Stimulated activated CD8-positive, alpha-beta memory T cell treated with anti-CD3 and anti-CD28 coated beads, Interleukin-7, amount 100 ng/mL, for 24 hours (primary cell): ENCODE measurements around the gene DEGS2.
"Not testable (repeated sequence)": the region's sequence is repeated elsewhere in the genome, so short reads cannot be mapped to it uniquely, and the experiment has no call there.

Experiments used
- DNase-seq: peaks from one replicate; pipeline ENCODE4 v3.0.0-alpha.2; 2020; ENCODE audit warnings: low read depth

The DEGS2 gene

DNA sequence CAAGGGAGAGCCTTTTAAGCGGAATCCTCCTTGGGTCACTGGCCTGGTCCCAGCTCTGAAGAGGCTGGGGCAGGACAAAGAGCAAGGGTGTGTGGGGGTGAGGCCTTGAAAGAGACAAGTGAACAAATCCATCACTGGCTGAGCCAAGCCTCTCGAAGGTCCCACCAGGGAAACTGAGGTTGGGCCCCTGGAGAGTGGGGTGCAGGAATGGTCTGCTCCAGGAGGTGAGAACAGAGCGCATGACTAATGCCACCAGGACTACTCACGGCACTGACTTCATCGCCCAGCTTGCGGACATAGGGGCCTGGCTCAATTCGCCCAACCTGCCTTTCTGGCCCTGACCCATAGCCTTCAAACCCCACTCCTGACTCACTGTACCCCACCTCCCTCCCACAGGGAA is 19.2 kb upstream of the DEGS2 start:
- DNase-seq: no peak

DNA sequence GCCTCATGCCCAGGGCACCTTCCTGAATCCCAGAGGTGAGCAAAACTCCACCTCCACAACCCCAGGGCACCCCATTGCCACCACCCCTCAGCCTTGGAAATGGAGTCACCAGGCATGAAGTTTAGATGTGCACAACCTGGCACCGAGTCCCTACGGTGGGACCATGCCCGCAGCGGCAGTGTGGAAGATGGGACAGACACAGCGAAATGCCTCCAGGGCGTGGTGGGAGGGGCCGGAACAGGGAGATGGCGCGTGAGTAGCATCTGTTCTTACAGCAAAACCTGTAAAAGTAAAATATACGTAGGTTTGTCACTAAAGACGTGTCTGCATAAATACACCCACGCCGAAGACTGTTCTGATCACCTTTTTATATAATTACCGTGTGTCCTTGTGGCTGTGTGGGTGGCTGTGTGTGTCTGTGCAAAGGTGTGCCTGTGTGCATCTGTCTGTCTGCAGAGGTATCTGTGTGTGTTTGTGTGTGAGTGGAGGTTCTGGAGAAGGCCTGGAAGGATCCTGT is 17.4 kb upstream of the DEGS2 start:
- DNase-seq: no peak

DNA sequence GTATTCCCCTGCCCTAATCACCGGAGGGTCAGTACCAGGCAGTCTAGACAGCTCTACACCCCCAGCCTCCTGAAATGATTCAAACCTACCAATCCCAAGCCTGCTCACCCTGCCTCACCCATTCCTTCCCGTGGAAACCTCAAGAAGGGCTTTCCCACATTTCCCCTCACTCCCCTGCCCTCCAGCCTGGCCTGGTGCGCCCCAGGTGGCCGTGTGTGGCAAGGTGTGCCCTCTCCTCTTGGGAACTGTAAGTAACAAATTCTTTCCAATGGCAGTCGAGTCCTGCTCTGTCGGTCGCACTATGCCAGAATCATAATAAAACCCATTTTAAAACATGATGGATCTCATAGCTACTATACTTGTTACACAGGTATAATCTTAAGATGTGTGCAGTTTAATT is 13.9 kb upstream of the DEGS2 start:
- no peak for DNase-seq

DNA sequence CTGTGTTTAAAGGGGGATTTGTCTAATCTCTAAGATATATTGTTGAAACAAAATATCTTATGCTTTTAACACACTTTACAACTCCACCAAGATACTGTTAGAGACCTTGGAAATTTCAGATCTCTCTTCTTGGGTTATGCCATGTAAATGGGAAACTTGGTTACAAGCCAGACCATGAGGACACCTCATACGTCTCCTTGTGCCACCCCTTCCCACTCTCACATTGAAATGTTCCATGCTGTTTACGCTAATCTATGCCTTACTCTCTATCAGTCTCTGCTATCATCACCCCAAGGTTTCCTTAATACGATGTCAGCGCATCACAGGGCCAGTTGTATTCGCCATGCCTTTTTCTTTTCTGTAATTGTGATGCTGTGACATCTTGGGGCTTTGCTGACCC is 13.4 kb upstream of the DEGS2 start:
- no peak for DNase-seq

DNA sequence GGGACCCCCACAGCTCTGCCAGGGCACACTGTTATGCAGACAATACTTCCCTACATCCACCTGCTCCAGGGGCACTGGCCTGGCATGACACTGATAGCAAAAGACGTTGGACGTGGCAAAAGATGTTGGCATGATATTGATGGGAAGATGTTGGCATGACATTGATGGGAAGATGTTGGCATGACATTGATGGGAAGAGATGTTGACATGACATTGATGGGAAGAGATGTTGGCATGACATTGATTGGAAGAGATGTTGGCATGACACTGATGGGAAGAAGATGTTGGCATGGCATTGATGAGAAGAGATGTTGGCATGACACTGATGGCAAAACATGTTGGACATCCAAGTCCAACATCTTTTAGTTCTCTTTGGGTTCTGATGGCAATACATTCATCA is 11.4 kb upstream of the DEGS2 start:
- no peak for DNase-seq

DNA sequence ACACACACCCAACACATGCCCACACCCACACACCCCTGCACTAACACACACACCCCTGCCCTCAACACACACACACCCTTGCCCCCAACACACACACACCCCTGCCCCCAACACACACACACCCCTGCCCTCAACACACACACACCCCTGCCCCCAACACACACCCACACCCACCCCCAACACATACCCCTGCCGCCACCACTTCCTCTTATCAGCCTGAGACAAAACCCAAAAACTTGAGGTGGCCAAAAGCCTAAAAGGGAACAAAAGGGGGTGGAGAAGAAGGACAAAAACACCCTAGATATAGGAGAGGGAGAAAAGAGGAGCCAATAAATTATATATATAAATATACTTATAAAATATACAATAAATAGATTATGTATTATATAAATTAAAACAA is 9.1 kb upstream of the DEGS2 start:
- DNase-seq: no peak

DNA sequence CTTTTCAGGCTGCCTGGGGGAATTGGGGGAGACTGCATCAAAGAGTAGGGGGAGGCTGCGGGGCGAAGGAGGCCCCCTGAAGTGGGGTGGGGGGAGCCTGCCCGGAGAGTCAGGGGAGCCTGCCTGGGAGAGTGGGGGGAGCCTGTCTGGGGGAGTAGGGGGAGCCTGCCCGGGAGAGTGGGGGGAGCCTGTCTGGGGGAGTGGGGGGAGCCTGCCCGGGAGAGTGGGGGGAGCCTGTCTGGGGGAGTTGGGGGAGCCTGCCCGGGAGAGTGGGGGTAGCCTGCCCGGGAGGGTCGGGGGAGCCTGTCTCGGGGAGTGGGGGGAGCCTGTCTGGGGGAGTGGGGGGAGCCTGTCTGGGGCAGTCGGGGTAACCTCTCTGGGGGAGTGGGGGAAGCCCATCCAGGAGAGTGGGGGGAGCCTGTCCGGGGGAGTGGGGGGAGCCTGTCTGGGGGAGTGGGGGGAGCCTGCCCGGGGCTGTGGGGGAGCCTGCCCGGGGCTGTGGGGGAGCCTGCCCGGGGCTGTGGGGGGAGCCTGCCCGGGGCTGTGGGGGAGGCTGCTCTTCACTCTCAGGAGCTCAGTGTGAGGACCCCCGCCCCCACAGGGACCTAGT is 6.5 kb upstream of the DEGS2 start:
- DNase-seq: no peak

DNA sequence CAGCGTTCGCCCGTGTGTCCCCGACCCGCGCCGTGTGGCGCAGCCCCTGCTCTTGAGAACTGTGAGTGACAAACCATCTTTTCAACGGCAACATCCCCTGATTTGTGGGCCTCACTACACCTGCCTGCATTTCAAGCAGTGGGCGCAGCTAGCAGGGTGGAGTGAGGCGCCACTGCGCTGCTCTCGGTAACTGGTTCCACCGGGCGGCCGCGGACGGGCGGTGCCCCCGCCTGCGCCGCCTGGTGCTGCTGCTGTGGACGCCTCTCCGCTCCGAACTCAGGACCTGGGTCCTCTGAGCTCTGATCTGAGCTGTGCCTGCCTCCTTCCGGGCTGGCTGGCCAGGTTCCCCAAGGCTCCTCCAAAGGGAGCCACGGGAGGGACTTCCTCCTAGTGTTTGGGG is 5.9 kb upstream of the DEGS2 start:
- DNase-seq: no peak

DNA sequence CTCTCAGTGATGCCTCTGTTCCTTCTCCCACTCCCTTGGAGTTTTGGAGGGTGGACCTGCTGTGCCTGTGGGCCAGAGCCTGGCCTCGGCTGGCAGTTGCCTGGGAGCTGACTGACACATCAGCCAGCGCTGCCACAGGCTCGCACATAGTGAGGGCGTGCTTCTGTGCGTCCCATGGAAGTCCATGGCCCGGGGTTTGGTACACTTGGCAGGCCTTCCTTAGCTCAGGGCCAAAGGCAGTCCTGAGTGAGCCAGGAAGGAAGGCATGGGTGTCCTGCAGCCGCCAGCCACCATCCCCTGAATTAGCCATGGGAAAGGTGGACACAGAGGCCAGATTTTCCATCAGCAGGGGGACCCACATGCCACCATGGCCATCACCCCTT is 1.1 kb upstream of the DEGS2 start:
- DNase-seq: no peak

DNA sequence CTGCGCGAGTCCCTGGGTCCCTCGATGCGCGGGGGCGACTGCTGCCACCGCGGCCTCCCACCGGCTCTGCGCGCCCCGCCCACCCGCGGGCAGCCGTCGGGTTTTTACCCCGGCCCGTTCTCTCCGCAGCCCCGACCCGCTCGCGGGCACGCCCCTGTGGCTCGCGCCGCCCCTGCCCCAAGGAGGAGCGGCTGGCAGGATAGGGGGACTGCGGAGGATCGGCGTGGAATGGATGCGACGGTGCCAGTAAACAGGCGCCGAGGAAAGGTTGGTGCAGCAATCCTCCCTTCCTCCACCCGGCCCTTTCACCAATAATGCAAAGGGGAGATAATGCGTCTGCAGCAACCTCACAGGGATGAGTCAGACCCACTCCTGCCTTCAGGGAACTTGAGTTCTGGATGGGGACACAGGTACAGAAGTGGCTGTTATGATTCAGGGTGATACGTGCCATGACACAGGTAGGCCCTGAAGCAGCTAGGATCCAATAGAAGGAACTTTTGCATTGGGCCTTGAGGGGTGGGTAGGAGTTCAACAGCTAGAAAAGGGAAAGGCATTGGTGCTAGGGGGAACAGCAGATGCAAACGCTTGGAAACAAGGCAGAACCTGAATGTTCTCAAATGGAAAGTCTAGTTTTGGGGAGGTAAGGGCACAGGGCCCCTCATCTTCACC is 554 bp upstream of the DEGS2 start:
- DNase-seq: no peak

DNA sequence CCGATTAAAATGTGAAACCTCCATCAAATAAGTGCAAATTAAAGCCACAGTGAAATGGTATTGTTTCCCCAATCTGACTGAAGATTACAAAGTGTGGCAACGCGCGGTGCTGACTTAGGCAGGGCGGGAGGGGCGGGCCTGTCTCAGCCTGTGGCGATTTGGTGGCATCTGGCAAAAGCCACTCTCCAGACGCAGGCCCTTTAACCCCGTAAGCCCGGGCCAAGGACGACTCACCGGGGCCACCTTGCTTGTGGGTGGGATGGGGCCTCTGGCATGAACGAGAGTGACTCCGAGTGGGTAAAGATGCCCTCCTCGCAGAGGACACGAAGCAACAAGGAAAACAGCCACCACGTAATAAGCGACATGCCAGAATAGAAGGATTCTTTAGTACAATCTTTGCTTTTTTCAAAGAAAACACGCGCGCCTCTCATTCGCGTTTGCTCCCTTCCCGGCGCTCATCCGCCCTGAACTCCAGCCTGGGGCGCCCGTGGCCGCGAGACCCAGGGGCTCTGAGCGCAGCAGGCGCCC is 815 bp downstream of the DEGS2 start:
- no peak for DNase-seq

DNA sequence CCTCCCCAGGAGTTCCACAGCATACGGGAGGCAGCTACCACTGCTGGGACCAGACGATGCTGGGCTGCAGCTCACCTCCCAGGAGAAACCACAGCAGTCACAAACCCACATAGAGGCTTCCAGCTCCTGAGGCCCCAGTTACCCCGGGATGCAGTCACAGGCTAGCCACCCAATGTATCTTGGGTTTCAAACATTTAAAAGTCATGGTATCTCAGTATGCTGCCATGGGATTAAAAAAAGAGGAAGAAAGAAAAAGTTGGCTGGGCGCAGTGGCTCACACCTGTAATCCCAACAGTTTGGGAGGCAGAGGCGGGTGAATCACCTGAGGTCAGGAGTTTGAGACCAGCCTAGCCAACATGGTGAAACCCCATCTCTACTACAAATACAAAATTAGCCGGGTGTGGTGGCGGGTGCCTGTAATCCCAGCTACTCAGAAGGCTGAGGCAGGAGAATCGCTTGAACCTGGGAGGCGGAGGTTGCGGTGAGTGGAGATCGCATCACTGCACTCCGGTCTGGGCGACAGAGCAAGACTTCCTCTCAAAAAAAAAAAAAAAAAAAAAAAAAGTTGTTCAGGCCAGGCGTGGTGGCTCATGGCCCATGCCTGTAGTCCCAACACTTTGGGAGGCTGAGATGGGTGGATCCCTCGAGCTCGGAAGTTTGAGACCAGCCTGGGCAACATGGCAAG is 1.8 kb downstream of the DEGS2 start:
- DNase-seq: not testable (repeated sequence)

DNA sequence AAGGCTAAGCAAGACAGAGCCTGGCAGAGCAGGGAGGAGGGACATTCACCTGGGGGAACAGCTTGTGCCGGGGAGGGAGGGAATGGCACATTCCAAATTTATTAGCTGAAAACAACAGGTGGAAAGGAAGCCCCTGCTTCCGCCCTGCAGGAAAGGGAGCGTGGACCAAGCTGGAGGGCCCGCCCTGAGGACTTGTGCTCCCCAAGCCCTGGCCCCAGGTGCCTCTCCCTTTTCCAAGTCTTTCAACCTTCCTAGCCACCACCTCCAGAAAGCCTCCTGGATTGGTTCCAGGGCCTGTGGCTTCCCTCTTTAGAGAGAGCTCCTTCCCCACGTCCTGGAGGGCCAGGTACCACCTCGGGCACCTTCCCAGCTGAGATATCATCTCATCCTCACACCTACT is 2.7 kb downstream of the DEGS2 start:
- DNase-seq: no peak

DNA sequence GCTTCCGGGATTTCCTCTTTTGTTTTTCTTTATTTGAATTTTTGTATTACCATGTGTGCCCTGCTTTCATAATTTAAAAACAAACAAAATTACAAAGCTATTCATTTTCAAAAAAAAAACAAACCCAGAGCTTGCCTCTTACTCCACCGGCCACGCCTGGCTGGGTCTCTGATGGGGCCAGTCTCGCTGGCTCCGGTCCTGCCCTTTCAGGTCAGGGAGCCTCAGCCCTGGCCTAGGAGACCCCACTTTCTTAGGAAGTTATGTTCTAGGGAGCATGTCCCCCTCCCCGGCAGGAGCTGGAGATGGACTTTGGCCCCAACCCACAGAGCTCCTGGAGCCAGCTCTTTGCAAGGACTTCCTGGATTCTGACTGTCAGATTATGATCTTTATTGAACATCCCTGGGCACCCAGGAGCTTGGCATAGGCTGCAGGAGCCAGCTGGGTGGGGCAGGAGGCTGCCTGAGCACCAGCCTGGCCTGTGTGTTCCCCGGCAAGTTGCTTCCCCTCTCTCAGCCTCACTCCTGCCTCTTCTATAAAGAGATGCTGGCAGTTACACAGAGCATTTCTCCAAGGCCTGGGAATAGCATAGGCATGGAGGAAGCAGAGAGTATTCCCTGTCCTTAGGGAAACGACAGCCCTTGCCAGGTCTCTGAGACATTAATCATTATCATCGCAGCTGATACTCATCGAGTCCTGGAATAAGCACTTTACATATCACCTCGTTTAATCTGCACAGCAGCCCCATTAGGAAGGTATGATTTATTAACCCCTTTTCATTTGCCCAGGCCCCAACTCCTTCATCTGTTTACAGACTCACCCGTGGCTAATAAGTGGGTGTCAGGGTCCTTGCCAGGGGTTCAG is 3.5 kb downstream of the DEGS2 start:
- no peak for DNase-seq

DNA sequence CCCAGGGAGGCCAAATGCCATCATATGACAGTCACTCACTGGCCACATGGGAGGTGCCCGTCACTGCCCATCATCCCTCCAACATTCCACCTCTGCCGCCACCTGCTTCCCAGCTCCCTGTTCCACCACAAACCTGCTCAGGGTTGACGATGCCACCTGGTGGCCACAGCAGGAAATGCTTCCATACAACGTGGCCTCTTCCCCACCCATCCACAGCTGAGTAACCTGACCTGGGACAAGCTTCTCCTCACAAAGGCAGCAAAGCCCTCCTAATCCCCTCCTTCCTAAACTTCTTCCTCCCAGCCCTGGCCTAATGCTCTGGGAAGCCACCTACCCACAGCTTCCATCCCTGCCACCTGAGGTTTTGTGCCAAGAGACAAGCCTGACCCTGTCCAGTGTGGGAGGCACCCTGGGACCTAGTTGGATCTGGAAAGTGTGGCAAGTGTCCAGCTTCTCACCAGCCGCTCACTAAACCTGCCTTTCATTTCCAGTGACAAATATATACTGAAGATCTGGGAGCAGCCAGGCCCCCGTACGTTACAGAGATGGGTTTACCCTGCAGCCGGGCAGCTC is 4.3 kb downstream of the DEGS2 start:
- DNase-seq: no peak

DNA sequence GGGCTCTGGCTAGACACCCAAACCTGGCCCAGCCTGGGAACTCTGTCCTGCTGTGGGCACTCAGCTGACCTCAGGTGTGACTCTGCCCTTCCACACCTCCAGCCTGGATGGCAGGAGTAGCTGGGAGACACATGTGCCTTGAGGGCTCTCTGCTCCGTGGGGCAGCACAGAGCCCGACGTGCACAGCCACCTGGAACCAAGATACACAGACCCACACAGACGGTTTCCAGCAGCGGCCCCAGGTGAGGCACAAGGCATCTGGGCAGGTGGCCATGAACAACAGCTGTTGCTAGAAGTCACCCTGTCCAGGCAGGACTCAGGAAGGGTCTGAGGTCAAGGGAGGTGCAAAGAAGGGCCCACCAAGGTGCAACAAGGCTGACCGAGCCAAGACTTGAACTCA is 5.9 kb downstream of the DEGS2 start:
- DNase-seq: no peak

DNA sequence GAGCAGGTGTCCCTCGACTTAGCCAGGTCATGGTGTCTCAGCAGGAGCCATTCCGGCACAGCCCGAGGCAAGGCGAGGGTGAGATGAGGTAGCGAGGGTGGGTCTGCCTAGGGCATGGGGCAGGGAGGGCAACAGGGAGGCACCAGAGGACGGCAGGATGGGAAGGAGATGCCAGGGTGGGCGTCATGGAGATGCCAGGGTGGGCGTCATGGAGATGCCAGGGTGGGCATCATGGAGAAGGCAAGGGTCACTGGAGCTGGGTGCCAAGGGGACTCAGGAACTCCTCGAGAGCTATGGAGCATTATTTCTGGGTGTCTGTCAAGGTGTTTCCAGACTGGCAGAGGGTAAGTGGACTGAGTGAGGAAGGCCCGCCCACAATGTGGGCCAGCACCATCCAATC is 7.4 kb downstream of the DEGS2 start:
- no peak for DNase-seq

DNA sequence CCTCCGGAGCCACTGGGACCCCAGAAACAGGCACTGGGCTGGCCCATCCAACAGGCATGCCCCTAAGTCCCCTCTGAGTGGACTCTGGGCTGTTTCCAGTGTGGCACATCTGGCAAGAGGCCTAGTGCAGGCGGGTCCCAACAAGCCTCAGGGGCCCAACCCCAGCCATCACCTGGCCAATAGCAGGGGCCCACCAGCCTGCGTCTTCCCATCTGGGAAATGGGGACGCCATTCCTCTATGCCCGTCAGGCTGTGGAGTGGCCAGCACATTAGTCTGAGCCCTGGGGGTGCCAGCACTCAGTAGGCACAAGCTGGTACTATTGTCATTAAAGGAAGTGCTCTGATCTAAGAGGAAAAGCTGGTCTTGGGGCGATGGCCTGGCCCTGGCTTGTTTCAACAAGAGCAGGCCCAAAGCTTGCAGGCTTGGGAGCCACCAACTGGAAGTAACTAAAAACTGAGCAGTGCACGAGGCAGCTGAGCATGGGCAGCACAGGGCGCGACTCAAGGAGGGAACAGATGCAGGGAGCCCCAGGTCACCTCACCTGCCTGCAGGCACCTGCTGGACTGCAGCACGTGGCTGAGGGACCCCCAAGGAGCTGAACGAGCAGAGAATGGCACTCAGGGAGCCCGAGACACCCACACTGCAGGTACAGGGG is 8.4 kb downstream of the DEGS2 start:
- no peak for DNase-seq

DNA sequence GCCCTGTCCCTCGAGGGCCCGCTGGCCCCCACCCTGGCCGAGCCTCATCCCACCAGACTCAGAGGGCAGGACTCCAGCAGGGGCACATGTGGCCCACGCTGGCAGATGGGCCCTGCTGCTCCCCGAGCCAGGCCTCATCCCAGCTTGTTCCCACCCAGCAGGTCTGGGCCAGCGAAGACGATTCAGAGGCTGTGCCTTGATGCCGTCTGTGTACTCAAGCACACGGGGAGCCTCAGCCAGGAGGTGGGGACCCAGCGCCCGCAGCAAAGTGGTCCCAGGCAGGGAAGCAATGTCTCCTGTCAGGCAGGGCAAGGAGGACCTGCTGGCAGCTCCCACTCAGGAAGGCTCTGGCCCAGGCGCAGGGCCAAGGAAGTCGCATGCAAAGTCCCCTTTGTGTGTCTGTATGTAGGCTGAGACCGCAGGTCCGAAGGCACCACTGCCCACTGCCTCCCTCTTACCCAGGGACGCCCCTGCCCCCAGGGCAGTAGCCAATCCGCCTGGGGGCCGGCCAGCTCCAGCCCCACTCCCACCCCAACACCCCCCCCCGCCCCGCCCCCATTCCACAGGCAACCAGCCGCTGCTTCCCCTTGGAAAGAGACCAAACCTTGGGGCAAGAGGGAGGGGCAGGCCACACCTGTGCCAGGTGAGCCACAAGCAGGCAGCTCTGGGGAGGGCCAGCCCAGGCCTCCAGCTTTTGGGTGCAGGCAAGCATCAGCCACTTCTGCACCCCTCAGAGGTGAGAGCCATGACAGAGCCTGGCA is 9.4 kb downstream of the DEGS2 start:
- DNase-seq: no peak

DNA sequence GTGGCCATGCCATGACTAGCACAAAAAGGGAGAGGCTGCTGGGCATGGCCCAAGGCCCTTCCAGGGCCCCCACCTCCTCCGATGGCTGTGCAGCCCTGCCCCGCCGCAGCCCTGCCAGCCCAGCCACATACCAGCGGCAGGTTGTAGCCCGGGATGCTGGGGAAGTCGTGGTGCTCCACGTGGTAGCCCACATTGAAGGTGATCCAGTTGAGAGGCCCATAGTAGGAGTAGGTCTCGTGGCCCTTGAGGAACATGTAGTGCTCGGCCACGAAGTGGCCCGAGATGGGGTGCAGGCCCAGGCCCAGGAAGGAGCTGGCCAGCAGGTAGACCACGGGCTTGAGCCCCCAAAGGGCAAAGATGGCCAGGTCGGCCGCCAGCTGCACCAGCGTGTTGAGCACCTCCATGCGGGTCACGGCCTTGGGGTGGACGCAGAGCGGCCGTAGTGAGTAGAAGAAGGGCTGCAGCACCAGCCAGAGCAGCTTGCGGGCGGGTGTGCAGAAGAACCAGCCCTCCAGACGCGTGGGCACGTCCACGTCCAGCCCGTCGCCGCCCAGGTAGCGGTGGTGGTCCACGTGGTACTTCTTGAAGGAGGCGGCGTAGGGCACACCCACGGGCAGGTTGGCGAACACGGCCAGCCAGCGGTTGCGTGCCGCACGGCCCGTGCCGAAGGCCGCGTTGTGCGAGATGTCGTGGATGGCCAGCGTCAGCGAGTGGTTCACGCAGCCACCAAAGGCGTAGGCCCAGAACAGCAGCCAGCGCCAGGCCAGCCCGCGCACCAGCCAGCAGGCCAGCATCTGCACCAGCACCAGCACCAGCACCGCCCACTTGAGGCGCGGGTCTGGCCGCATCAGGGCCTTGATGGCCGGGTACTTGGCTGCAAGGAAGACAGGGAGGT is 10.4 kb downstream of the DEGS2 start:
- DNase-seq: no peak
